ENCODE data around the gene KCNG1. TPM values are rescaled to one million over a fixed set of nuclear protein-coding genes. Genes with fewer than 3 reads are reported as not detected.

KCNG1 gene
- total and polyA plus RNA-seq, 2 of the 13 experiments (the other 11 are each of a cell fraction or from before 2014, with no cell fraction given): not detected

DNA sequence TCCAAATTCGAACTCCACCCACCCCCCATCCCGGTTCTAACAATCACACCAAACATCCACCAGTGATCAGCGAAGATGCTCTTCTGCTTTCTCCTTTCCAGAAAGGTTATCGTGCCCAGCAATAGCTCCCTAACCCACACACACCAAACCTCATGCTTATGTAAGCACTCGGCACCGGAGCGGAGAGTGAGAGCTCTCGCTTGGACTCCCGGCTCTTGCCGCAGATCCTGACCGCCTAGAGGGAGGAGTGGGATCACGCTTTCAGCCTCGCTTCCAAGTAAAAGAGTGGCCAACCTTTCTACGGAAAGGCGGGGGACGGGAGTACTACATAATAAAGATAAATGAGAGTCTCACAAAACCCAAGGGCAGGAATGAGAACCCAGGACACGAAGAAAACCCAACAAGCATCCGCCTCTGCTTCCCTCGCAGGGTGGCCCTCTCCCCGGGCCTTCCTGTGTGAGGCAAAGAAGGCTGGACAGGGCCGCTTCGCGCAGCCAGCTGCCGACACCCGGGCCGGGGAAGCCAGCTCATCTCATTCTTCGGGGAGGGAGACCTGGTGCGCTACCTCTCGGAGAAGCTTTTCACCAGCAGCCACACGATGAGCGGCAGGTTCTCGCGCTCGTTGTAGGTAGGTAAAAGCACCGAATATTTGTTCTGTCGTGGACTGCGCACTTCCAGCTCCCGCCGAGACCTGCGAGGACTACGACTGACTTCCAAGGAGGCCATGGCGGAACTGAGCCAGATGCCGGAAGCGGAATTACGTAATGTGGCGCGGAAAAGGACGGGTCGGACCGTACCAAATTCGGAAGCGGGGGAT, 64.9 kb downstream of the KCNG1 start, which contains the start of gene DPM1 (continued):
- TF ChIP-seq PHF5A (CRISPR knock-in tag; IDR thresholded peaks at IDR 0.05; ENCODE audit: low read depth, unreplicated experiment): no peak
- no peak for TF ChIP-seq ZNF256 (CRISPR knock-in tag; conservative IDR thresholded peaks at IDR 0.05)
- peak; percentile 77 for TF ChIP-seq EED (CRISPR knock-in tag; IDR thresholded peaks at IDR 0.05)
- no peak for TF ChIP-seq ZNF44 (CRISPR knock-in tag; IDR thresholded peaks at IDR 0.05)
- peak; percentile 84; the same call in 1 of the 2 replicates for TF ChIP-seq ZNF431 (CRISPR knock-in tag; IDR thresholded peaks at IDR 0.05; ENCODE audit: borderline replicate concordance, low read depth)
- peak; percentile 81 for TF ChIP-seq SIN3B (IDR thresholded peaks at IDR 0.05; ENCODE audit: low read length)
- no peak for TF ChIP-seq ZNF460 (CRISPR knock-in tag; IDR thresholded peaks at IDR 0.05; ENCODE audit: borderline replicate concordance)
- TF ChIP-seq, protein P1, sequence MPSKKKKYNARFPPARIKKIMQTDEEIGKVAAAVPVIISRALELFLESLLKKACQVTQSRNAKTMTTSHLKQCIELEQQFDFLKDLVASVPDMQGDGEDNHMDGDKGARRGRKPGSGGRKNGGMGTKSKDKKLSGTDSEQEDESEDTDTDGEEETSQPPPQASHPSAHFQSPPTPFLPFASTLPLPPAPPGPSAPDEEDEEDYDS (CRISPR knock-in tag; IDR thresholded peaks at IDR 0.05): peak; percentile 97
- no peak; the same call in 1 of the 2 replicates for TF ChIP-seq ZSCAN29 (CRISPR knock-in tag; conservative IDR thresholded peaks at IDR 0.05)
- no peak for TF ChIP-seq WIZ (CRISPR knock-in tag; IDR thresholded peaks at IDR 0.05)
- TF ChIP-seq, protein P2, sequence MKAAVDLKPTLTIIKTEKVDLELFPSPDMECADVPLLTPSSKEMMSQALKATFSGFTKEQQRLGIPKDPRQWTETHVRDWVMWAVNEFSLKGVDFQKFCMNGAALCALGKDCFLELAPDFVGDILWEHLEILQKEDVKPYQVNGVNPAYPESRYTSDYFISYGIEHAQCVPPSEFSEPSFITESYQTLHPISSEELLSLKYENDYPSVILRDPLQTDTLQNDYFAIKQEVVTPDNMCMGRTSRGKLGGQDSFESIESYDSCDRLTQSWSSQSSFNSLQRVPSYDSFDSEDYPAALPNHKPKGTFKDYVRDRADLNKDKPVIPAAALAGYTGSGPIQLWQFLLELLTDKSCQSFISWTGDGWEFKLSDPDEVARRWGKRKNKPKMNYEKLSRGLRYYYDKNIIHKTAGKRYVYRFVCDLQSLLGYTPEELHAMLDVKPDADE (CRISPR knock-in tag; IDR thresholded peaks at IDR 0.05): no peak
- peak; percentile 49; the same call in 1 of the 2 replicates for TF ChIP-seq ZNF350 (CRISPR knock-in tag; IDR thresholded peaks at IDR 0.05; ENCODE audit: borderline replicate concordance, low read depth)
- TF ChIP-seq ZNF326 (CRISPR knock-in tag; IDR thresholded peaks at IDR 0.05; ENCODE audit: borderline replicate concordance): no peak
- peak; percentile 62; the same call in 1 of the 2 replicates for TF ChIP-seq GPN1 (CRISPR knock-in tag; IDR thresholded peaks at IDR 0.05; ENCODE audit: borderline replicate concordance)
- no peak; the same call in 1 of the 2 replicates for TF ChIP-seq ZNF776 (CRISPR knock-in tag; IDR thresholded peaks at IDR 0.05)
- no peak for TF ChIP-seq ZNF660 (CRISPR knock-in tag; IDR thresholded peaks at IDR 0.05; ENCODE audit: borderline replicate concordance, low read depth)
- TF ChIP-seq HOXA5 (CRISPR knock-in tag; IDR thresholded peaks at IDR 0.05): no peak; the same call in 1 of the 2 replicates
- TF ChIP-seq, protein P3, sequence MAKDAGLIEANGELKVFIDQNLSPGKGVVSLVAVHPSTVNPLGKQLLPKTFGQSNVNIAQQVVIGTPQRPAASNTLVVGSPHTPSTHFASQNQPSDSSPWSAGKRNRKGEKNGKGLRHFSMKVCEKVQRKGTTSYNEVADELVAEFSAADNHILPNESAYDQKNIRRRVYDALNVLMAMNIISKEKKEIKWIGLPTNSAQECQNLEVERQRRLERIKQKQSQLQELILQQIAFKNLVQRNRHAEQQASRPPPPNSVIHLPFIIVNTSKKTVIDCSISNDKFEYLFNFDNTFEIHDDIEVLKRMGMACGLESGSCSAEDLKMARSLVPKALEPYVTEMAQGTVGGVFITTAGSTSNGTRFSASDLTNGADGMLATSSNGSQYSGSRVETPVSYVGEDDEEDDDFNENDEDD (CRISPR knock-in tag; IDR thresholded peaks at IDR 0.05; ENCODE audit: borderline replicate concordance): peak; percentile 80; the same call in 1 of the 2 replicates
- TF ChIP-seq SCMH1 (CRISPR knock-in tag; IDR thresholded peaks at IDR 0.05; ENCODE audit: borderline replicate concordance): no peak
- TF ChIP-seq, protein P4, sequence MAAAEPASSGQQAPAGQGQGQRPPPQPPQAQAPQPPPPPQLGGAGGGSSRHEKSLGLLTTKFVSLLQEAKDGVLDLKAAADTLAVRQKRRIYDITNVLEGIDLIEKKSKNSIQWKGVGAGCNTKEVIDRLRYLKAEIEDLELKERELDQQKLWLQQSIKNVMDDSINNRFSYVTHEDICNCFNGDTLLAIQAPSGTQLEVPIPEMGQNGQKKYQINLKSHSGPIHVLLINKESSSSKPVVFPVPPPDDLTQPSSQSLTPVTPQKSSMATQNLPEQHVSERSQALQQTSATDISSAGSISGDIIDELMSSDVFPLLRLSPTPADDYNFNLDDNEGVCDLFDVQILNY (CRISPR knock-in tag; conservative IDR thresholded peaks at IDR 0.05): peak; percentile 90
- peak; percentile 95 for TF ChIP-seq DNMT3B (CRISPR knock-in tag; conservative IDR thresholded peaks at IDR 0.05)
- no peak for TF ChIP-seq REXO4 (CRISPR knock-in tag; IDR thresholded peaks at IDR 0.05; ENCODE audit: borderline replicate concordance)
- TF ChIP-seq SKI (IDR thresholded peaks at IDR 0.05; ENCODE audit: partially characterized antibody): peak; percentile 46
- TF ChIP-seq ZNF543 (CRISPR knock-in tag; IDR thresholded peaks at IDR 0.05): peak; percentile 13; the same call in 1 of the 2 replicates
